Stimulated activated CD8-positive, alpha-beta memory T cell treated with anti-CD3 and anti-CD28 coated beads, Interleukin-12 subunit alpha, Interleukin-12 subunit beta, amount 100 ng/mL, for 24 hours (primary cell): ENCODE data around the gene SLC51B.
"Not testable (repeated sequence)": the region's sequence is repeated elsewhere in the genome, so short reads cannot be mapped to it uniquely, and the experiment has no call there.

Experiments
- DNase-seq: peaks from one replicate; pipeline ENCODE4 v3.0.0-alpha.2; 2020; ENCODE audit errors: extremely low read depth

Gene SLC51B

GRCh38 chr15:65083262-65083701, 38.1 kb downstream of the SLC51B start:
- DNase-seq = no peak

- no peak for DNase-seq
Measured at GRCh38 chr15:65084500-65085206, 39.5 kb downstream of the SLC51B start.

GRCh38 chr15:65085207-65085753, 40.1 kb downstream of the SLC51B start:
- no peak for DNase-seq

- no peak for DNase-seq
Measured at GRCh38 chr15:65085990-65086679, 40.9 kb downstream of the SLC51B start.

- DNase-seq = no peak
Measured at GRCh38 chr15:65086680-65087111, 41.5 kb downstream of the SLC51B start.

- no peak for DNase-seq
Measured at GRCh38 chr15:65087411-65087810, 42.2 kb downstream of the SLC51B start.

- DNase-seq = no peak
Measured at GRCh38 chr15:65087873-65088642, 42.9 kb downstream of the SLC51B start.

GRCh38 chr15:65088643-65089021, 43.4 kb downstream of the SLC51B start:
- no peak for DNase-seq

- no peak for DNase-seq
Measured at GRCh38 chr15:65089206-65089824, 44.1 kb downstream of the SLC51B start.

GRCh38 chr15:65091946-65092770, 47.0 kb downstream of the SLC51B start:
- DNase-seq = no peak

GRCh38 chr15:65092911-65093792, 48.0 kb downstream of the SLC51B start:
- no peak for DNase-seq

GRCh38 chr15:65093793-65094170, 48.6 kb downstream of the SLC51B start:
- not testable (repeated sequence) for DNase-seq

GRCh38 chr15:65094294-65094995, 49.3 kb downstream of the SLC51B start:
- DNase-seq = no peak

GRCh38 chr15:65095011-65095746, 50.0 kb downstream of the SLC51B start:
- no peak for DNase-seq

- DNase-seq = no peak
Measured at GRCh38 chr15:65095747-65096104, 50.5 kb downstream of the SLC51B start.

GRCh38 chr15:65096481-65097385, 51.5 kb downstream of the SLC51B start:
- DNase-seq = no peak

- no peak for DNase-seq
Measured at GRCh38 chr15:65097651-65098263, 52.6 kb downstream of the SLC51B start.
